HG02678 (cell line): Measurements from ENCODE around the gene INAFM2.

Source experiments
- ATAC-seq: cut with Tn5 transposase; IDR thresholded peaks from one replicate; pipeline ENCODE4 v1.9.1; 2021; ENCODE audit warnings: mild to moderate bottlenecking, moderate library complexity; ENCODE audit not compliant: unreplicated experiment

Gene INAFM2

GRCh38 chr15:40287505-40287904 lies 36.0 kb upstream of the INAFM2 start:
- no peak for ATAC-seq

DNA sequence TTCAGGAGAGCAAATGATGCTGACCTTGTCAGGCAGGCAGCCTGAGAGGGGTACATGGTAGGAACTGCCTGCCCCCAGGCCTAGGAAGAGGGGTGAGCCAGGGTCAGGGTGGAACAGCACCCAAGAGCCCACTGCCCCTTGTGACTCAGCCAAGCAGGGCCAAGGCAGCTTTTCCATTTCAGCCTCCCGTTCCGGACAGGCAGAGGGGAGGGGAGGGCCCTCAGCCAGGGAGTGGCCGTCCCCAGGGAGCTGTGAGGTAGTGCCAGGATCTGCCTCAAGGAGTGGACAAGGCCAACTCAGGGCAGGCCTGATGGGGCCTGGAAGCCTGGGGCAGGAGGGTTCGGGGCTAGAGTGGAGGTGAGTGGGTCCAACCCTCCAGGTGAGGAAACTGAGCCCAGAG lies 35.5 kb upstream of the INAFM2 start:
- ATAC-seq: no peak

GRCh38 chr15:40289140-40289775 lies 34.2 kb upstream of the INAFM2 start:
- no peak for ATAC-seq

DNA sequence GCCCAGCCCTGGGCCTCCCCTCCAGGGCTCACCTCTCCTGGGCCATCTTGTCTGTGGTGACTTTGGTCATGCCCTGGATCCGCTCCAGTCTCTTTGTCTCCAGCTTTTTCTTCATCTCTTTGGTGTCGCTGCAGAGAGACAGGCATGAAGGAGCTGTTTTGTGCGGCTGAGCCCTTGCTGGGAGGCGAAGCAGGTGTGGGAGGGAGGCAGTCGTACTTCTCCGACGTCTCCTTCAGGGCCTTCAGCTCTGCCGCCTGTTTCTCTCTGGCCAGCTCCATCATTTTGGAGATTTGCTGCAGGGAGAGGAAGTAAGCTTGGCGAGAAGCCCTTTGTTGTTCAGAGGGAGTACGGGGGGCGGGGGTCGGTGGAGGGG lies 33.0 kb upstream of the INAFM2 start:
- ATAC-seq: no peak

DNA sequence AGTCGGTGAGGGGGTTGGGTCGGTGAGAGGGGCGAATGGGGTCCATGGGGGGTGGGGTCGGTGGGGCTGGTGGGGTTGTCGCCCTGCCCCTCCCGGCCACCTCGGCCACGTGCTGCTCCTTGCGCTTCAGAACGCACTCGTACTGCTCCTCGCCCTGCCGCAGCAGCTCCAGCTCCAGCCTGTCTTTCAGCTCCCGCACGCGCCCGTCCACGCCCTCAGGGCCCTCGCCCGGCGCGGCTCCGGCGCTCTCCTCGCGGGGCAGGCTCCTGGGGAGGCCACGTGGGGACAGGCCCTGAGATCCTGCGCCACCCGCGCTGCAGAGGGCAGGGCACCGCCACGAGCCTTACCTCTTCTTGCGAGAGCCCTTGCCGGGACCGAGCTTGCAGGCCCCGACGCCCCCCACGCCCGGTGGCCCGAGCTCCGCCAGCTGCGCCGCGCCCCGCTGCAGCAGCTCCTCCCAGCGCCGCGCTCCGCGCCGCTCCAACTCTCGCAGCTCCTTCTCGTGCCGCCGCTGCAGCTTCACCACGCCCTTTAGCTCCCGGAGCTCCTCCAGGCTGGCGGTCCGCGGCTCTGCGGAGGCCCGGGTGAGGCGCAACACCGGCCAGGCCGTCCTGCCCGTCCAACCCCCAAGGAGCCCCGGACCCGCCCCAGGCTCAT lies 32.4 kb upstream of the INAFM2 start:
- ATAC-seq: no peak

- ATAC-seq: no peak
These were observed 31.2 kb upstream of the INAFM2 start for GRCh38 chr15:40292246-40292645.

GRCh38 chr15:40293006-40293405 lies 30.5 kb upstream of the INAFM2 start:
- ATAC-seq: no peak

GRCh38 chr15:40293905-40294895 lies 29.3 kb upstream of the INAFM2 start:
- ATAC-seq: no peak

GRCh38 chr15:40295297-40295696 lies 28.2 kb upstream of the INAFM2 start:
- ATAC-seq: no peak

- no peak for ATAC-seq
These were observed 27.5 kb upstream of the INAFM2 start for GRCh38 chr15:40295877-40296560.

- no peak for ATAC-seq
These were observed 26.8 kb upstream of the INAFM2 start for GRCh38 chr15:40296561-40297230.

GRCh38 chr15:40297356-40297755 lies 26.1 kb upstream of the INAFM2 start:
- ATAC-seq: no peak

DNA sequence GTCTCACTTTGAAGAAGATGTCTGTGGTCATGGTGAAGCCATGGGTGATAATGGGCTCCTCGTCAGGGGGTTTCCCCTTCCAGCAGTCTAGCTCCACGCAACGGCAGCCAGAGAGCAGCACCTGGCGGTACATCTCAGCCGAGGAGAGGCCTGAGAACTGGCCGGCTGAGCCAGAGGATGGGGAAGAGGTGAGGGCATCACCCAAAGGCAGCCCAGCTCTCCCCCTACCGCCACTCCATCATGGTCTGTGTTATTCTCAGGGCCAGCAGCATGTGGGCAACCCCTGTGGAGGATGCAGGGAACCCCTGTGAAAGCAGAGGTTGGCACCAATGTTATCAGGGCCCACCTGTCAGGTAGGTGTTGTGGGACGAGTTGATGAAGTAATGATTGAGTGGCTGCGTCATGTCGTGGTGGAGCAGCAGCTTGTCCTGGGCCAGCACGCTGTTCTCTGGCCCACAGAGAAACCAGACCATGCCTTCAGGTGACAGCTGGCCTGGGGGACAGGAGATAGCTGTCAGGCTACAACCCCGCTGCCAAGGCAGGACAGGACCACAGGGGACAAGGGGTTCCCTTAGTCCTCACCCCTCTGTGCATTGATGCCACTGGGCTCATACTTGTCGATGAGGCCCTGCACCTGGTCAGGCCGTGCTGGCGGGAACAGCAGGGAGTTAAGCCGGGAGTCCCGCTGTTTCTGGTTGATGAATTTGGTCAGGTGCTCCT lies 25.1 kb upstream of the INAFM2 start:
- ATAC-seq: no peak

GRCh38 chr15:40300367-40300766 lies 23.1 kb upstream of the INAFM2 start:
- no peak for ATAC-seq

- ATAC-seq: no peak
These were observed 22.7 kb upstream of the INAFM2 start for GRCh38 chr15:40300771-40301170.

GRCh38 chr15:40301467-40302179 lies 21.9 kb upstream of the INAFM2 start:
- ATAC-seq: no peak

- no peak for ATAC-seq
These were observed 21.1 kb upstream of the INAFM2 start for GRCh38 chr15:40302288-40302886.

DNA sequence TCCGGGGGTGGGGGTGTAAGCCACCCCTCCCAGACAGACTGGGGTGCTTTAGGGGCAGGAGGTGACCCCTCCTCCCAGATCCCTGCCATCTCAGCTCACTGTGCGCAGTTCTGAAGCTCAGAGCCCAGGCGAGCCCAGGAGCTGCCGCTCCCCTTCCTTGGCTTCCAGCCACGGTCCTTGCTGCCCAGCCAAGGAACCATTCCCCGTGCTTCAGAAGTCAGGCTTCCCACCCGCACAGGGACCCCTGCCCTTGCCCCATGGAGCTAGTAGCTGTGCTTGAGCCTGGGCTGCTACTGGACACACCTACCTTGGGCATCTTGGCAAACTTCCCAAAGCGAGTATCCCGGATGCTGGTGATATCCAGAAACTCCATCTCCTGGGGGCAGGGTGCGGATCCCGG lies 20.5 kb upstream of the INAFM2 start:
- ATAC-seq: no peak

DNA sequence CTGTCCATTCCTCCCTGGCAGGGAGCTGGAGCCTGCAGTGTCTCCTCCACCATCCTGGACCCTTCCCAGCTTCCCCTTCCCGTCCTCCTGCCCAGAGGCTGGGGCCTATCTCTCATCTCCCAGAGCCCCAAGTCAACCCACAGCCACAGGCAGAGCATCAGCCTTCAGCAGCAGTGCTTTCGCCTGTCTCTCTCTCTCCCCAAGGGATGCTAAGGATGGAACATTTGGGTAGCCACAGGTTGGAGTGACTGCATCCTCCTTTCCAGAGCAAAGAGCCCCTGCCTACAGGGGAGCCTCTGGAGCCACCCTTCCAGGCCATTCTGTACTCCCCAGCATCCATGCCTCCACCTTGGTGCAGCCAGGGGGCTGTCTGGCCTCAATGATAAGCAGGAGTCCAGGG lies 19.9 kb upstream of the INAFM2 start:
- ATAC-seq: no peak
